ENCODE measurements around the gene DPP9. TPM values are rescaled to one million over a fixed set of nuclear protein-coding genes. Genes with fewer than 3 reads are reported as not detected.
"Not testable (repeated sequence)": the region's sequence is repeated elsewhere in the genome, so short reads cannot be mapped to it uniquely, and the experiment has no call there.

DPP9 gene
- total RNA-seq: 44.7 and 49.4 TPM in 2 replicates
- 38.3 TPM for polyA plus RNA-seq (2012)

GRCh38 chr19:4723595-4724514, at the start of gene DPP9:
TSS of gene DPP9 (minus strand) at chr19:4723842. CDS start at chr19:4719906, 3,936 bp downstream.
- peak; percentile 98 for DNase-seq (ENCODE audit: low read depth)

- no peak for DNase-seq (ENCODE audit: low read depth)
Measured at GRCh38 chr19:4773047-4773640, 49.5 kb upstream of the DPP9 start.

GRCh38 chr19:4772566-4772965, 48.9 kb upstream of the DPP9 start:
- no peak for DNase-seq (ENCODE audit: low read depth)

- peak; percentile 89 for DNase-seq (ENCODE audit: low read depth)
Measured at GRCh38 chr19:4768934-4769777, 45.5 kb upstream of the DPP9 start.

- no peak for DNase-seq (ENCODE audit: low read depth)
Measured at GRCh38 chr19:4764393-4764660, 40.7 kb upstream of the DPP9 start.

- no peak for DNase-seq (ENCODE audit: low read depth)
Measured at GRCh38 chr19:4763021-4763420, 39.4 kb upstream of the DPP9 start.

GRCh38 chr19:4760285-4760650, 36.6 kb upstream of the DPP9 start:
- DNase-seq (ENCODE audit: low read depth): no peak

GRCh38 chr19:4759388-4760284, 36.0 kb upstream of the DPP9 start:
- peak; percentile 83 for DNase-seq (ENCODE audit: low read depth)

- no peak for DNase-seq (ENCODE audit: low read depth)
Measured at GRCh38 chr19:4758659-4759058, 35.0 kb upstream of the DPP9 start.

- DNase-seq (ENCODE audit: low read depth): no peak
Measured at GRCh38 chr19:4758082-4758481, 34.4 kb upstream of the DPP9 start.

GRCh38 chr19:4755459-4755858, 31.8 kb upstream of the DPP9 start:
- no peak for DNase-seq (ENCODE audit: low read depth)

- no peak for DNase-seq (ENCODE audit: low read depth)
Measured at GRCh38 chr19:4754248-4754647, 30.6 kb upstream of the DPP9 start.

GRCh38 chr19:4749870-4750590, 26.4 kb upstream of the DPP9 start:
- no peak for DNase-seq (ENCODE audit: low read depth)

GRCh38 chr19:4748589-4748988, 24.9 kb upstream of the DPP9 start:
- DNase-seq (ENCODE audit: low read depth): peak; percentile 52

- no peak for DNase-seq (ENCODE audit: low read depth)
Measured at GRCh38 chr19:4748185-4748584, 24.5 kb upstream of the DPP9 start.

- DNase-seq (ENCODE audit: low read depth): no peak
Measured at GRCh38 chr19:4745986-4746385, 22.3 kb upstream of the DPP9 start.

- DNase-seq (ENCODE audit: low read depth): not testable (repeated sequence)
Measured at GRCh38 chr19:4745175-4745574, 21.5 kb upstream of the DPP9 start.

- DNase-seq (ENCODE audit: low read depth): peak; percentile 81
Measured at GRCh38 chr19:4744451-4745174, 21.0 kb upstream of the DPP9 start.

Measured in myocyte (in vitro differentiated cells).